ENCODE measurements around the gene BIRC2.

- TF ChIP-seq CTCF (IDR thresholded peaks at IDR 0.05): no peak
- no peak for TF ChIP-seq POLR2AphosphoS5 (IDR thresholded peaks at IDR 0.05; ENCODE audit: insufficient read depth in 1 of 2, low read depth in 1 of 2)
These were observed 38.3 kb downstream of the BIRC2 start for GRCh38 chr11:102385085-102386007.
